Measurements from ENCODE around the gene SECISBP2L.
"Not testable (repeated sequence)": the region's sequence is repeated elsewhere in the genome, so short reads cannot be mapped to it uniquely, and the experiment has no call there.

DNA sequence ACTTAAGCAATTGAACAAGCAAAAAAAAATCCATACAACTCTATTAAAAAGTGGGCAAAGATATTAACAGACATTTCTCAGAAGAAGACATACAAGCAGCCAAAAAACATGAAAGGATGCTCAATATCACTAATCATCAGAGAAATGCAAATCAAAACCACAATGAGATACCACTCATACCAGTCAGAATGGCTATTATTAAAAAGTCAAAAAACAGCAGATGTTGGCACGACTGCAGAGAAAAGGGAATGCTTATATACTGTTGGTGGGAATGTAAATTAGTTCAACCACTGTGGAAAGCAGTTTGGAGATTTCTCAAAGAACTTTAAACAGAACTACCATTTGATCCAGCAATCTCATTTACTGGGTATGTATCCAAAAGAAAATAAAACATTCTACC is 75.3 kb downstream of the SECISBP2L start:
- TF ChIP-seq, protein P1, sequence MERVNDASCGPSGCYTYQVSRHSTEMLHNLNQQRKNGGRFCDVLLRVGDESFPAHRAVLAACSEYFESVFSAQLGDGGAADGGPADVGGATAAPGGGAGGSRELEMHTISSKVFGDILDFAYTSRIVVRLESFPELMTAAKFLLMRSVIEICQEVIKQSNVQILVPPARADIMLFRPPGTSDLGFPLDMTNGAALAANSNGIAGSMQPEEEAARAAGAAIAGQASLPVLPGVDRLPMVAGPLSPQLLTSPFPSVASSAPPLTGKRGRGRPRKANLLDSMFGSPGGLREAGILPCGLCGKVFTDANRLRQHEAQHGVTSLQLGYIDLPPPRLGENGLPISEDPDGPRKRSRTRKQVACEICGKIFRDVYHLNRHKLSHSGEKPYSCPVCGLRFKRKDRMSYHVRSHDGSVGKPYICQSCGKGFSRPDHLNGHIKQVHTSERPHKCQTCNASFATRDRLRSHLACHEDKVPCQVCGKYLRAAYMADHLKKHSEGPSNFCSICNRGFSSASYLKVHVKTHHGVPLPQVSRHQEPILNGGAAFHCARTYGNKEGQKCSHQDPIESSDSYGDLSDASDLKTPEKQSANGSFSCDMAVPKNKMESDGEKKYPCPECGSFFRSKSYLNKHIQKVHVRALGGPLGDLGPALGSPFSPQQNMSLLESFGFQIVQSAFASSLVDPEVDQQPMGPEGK (CRISPR knock-in tag; IDR thresholded peaks at IDR 0.05; ENCODE audit: borderline replicate concordance), result not testable (repeated sequence)
- not testable (repeated sequence) for TF ChIP-seq TCF4 (CRISPR knock-in tag; IDR thresholded peaks at IDR 0.05; ENCODE audit: borderline replicate concordance); CSDC2 (CRISPR knock-in tag; IDR thresholded peaks at IDR 0.05); RARB (CRISPR knock-in tag; IDR thresholded peaks at IDR 0.05); PPARA (CRISPR knock-in tag; IDR thresholded peaks at IDR 0.05; ENCODE audit: borderline replicate concordance); ZC3H10 (CRISPR knock-in tag; IDR thresholded peaks at IDR 0.05); ZFP3 (CRISPR knock-in tag; IDR thresholded peaks at IDR 0.05)
- TF ChIP-seq, protein P2, sequence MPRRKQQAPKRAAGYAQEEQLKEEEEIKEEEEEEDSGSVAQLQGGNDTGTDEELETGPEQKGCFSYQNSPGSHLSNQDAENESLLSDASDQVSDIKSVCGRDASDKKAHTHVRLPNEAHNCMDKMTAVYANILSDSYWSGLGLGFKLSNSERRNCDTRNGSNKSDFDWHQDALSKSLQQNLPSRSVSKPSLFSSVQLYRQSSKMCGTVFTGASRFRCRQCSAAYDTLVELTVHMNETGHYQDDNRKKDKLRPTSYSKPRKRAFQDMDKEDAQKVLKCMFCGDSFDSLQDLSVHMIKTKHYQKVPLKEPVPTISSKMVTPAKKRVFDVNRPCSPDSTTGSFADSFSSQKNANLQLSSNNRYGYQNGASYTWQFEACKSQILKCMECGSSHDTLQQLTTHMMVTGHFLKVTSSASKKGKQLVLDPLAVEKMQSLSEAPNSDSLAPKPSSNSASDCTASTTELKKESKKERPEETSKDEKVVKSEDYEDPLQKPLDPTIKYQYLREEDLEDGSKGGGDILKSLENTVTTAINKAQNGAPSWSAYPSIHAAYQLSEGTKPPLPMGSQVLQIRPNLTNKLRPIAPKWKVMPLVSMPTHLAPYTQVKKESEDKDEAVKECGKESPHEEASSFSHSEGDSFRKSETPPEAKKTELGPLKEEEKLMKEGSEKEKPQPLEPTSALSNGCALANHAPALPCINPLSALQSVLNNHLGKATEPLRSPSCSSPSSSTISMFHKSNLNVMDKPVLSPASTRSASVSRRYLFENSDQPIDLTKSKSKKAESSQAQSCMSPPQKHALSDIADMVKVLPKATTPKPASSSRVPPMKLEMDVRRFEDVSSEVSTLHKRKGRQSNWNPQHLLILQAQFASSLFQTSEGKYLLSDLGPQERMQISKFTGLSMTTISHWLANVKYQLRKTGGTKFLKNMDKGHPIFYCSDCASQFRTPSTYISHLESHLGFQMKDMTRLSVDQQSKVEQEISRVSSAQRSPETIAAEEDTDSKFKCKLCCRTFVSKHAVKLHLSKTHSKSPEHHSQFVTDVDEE (CRISPR knock-in tag; IDR thresholded peaks at IDR 0.05), result not testable (repeated sequence)
